HEK293 (cell line): Measurements from ENCODE around the gene CDKL5.

ENCODE experiments used
- CTCF ChIP-seq: fragments of 450-650 bp; formaldehyde crosslinking; IDR thresholded peaks from 2 replicates; pipeline ENCODE4 v1.5.1; 2016; ENCODE audit warnings: missing biosample characterization, missing genetic modification characterization
- SCRT2 ChIP-seq: fragments of 450-650 bp; formaldehyde crosslinking; IDR thresholded peaks from 2 replicates; pipeline ENCODE4 v1.5.1; 2016; ENCODE audit warnings: missing biosample characterization, missing genetic modification characterization
- ZBTB7A ChIP-seq: fragments of 450-650 bp; formaldehyde crosslinking; IDR thresholded peaks from 2 replicates; pipeline ENCODE4 v1.5.1; 2016; ENCODE audit warnings: low read depth, missing biosample characterization, missing genetic modification characterization
- ZFP41 ChIP-seq: fragments of 450-650 bp; formaldehyde crosslinking; IDR thresholded peaks from 2 replicates; pipeline ENCODE4 v1.5.1; 2016; ENCODE audit warnings: missing biosample characterization, missing genetic modification characterization, borderline replicate concordance
- ZNF148 ChIP-seq: fragments of 450-650 bp; formaldehyde crosslinking; IDR thresholded peaks from 2 replicates; pipeline ENCODE4 v1.5.0; 2017; ENCODE audit warnings: missing biosample characterization, missing genetic modification characterization, borderline replicate concordance
- ZNF707 ChIP-seq: fragments of 450-650 bp; formaldehyde crosslinking; IDR thresholded peaks from 2 replicates; pipeline ENCODE4 v1.5.1; 2016; ENCODE audit warnings: missing biosample characterization, missing genetic modification characterization

GRCh38 chrX:18449236-18449635, 23.8 kb downstream of the CDKL5 start:
- TF ChIP-seq ZBTB7A: no peak
- no peak for TF ChIP-seq ZNF148 (tag by site-specific recombination)
- TF ChIP-seq ZFP41 (tag by site-specific recombination): no peak
- TF ChIP-seq SCRT2 (tag by site-specific recombination): no peak
- TF ChIP-seq ZNF707 (tag by site-specific recombination): no peak
- no peak for TF ChIP-seq CTCF (tag by site-specific recombination)
